Activated naive CD8-positive, alpha-beta T cell treated with anti-CD3 and anti-CD28 coated beads, Interleukin-2, amount 50 U/mL, for 16 hours (primary cell): ENCODE results near the gene ETS1.

ENCODE experiments used
- DNase-seq: peaks from one replicate; pipeline ENCODE4 v3.0.0-alpha.2; 2020; ENCODE audit warnings: low read depth, low spot score

ETS1 gene

GRCh38 chr11:128540469-128540868, 46.9 kb downstream of the ETS1 start:
- no peak for DNase-seq

- no peak for DNase-seq
These were observed 50.9 kb downstream of the ETS1 start for GRCh38 chr11:128536506-128536905.

GRCh38 chr11:128535468-128536457, 51.6 kb downstream of the ETS1 start:
- DNase-seq = no peak

- no peak for DNase-seq
These were observed 53.9 kb downstream of the ETS1 start for GRCh38 chr11:128533472-128533871.

- no peak for DNase-seq
These were observed 54.7 kb downstream of the ETS1 start for GRCh38 chr11:128532572-128533091.

GRCh38 chr11:128532016-128532571, 55.3 kb downstream of the ETS1 start:
- no peak for DNase-seq

GRCh38 chr11:128531588-128531987, 55.8 kb downstream of the ETS1 start:
- no peak for DNase-seq

GRCh38 chr11:128530118-128531074, 57.0 kb downstream of the ETS1 start:
- DNase-seq = no peak

GRCh38 chr11:128528294-128528693, 59.1 kb downstream of the ETS1 start:
- DNase-seq = no peak

GRCh38 chr11:128527046-128527445, 60.3 kb downstream of the ETS1 start:
- DNase-seq = no peak

GRCh38 chr11:128525411-128526243, 61.7 kb downstream of the ETS1 start:
- DNase-seq = no peak

GRCh38 chr11:128524172-128524571, 63.2 kb downstream of the ETS1 start:
- DNase-seq = no peak

- no peak for DNase-seq
These were observed 63.7 kb downstream of the ETS1 start for GRCh38 chr11:128523641-128524040.

- peak; percentile 73 for DNase-seq
These were observed 64.3 kb downstream of the ETS1 start for GRCh38 chr11:128522943-128523518.

- peak; percentile 66 for DNase-seq
These were observed 65.1 kb downstream of the ETS1 start for GRCh38 chr11:128522055-128522942.

- DNase-seq = no peak
These were observed 65.7 kb downstream of the ETS1 start for GRCh38 chr11:128521682-128522054.

- DNase-seq = no peak
These were observed 66.3 kb downstream of the ETS1 start for GRCh38 chr11:128520888-128521681.

- no peak for DNase-seq
These were observed 67.0 kb downstream of the ETS1 start for GRCh38 chr11:128520206-128520887.
